Endothelial cell of umbilical vein (primary cell): ENCODE results near the gene GNB1. TPM values are rescaled to one million over a fixed set of nuclear protein-coding genes. Genes with fewer than 3 reads are reported as not detected.

Experiments
- BruUV-seq: library from RNA; stranded (reverse); fragments of 400-500 nt; replicated peaks from 2 replicates; lab custom pipeline; 2021; lab: Mats Ljungman, UMichigan
- CTCF ChIA-PET: fragments of 300-600, 350-600 bp; sonication (Branson Sonifier 250); formaldehyde crosslinking; loops from one replicate; lab custom pipeline; 2021; ENCODE audit warnings: antibody characterized with exemption, inconsistent platforms; lab: Charles Lee
- POLR2A ChIA-PET: fragments of 300-600, 350-600 bp; sonication (Branson Sonifier 250); formaldehyde crosslinking; loops from one replicate; lab custom pipeline; 2021; ENCODE audit warnings: antibody characterized with exemption, inconsistent platforms; lab: Charles Lee
- DNase-seq: peaks from one replicate; pipeline ENCODE4 v3.0.0-alpha.2; 2011; ENCODE audit warnings: low read depth, low spot score
- FAIRE-seq: peaks from 2 replicates; lab custom pipeline; 2011; peaks lifted over from hg19 to GRCh38; lab: Jason Lieb, UNC
- H2AFZ ChIP-seq: 2 replicates; pipeline ENCODE4 v1.6.0; 2012; ENCODE audit warnings: low read depth, low read length, control low read depth, inconsistent platforms
- H3K27ac ChIP-seq: 2 replicates; pipeline ENCODE4 v1.5.1; 2011; ENCODE audit warnings: low read depth, mild to moderate bottlenecking, control low read depth, low read length, moderate library complexity; ENCODE audit not compliant: insufficient read depth
- H3K27me3 ChIP-seq, 2 experiments: 2 replicates each; pipeline versions ENCODE4 v1.6.0 to v1.6.1; 2011; ENCODE audit warnings: low read length in 2 of 2, mixed read lengths in 1 of 2; ENCODE audit not compliant: control insufficient read depth in 2 of 2, insufficient read depth in 2 of 2
- H3K36me3 ChIP-seq, 2 experiments: 2 replicates in 1 of 2; 3 replicates in 1 of 2; pipeline ENCODE4 v1.5.1; 2011; ENCODE audit warnings: low read length in 2 of 2, mild to moderate bottlenecking in 1 of 2, moderate library complexity in 1 of 2; ENCODE audit not compliant: control insufficient read depth in 2 of 2, insufficient read depth in 2 of 2; ENCODE audit errors: extremely low read depth in 1 of 2
- H3K4me1 ChIP-seq: 3 replicates; pipeline ENCODE4 v1.5.1; 2011; ENCODE audit warnings: mild to moderate bottlenecking, low read length; ENCODE audit not compliant: control insufficient read depth, insufficient read depth; ENCODE audit errors: extremely low read depth
- H3K4me2 ChIP-seq: 2 replicates; pipeline ENCODE4 v1.6.1; 2011; ENCODE audit warnings: low read length, control low read depth, mixed read lengths; ENCODE audit not compliant: insufficient read depth
- H3K4me3 ChIP-seq, 3 experiments: fragments of 200-600 bp in 1 of 3; sonication (generic), shearing (Covaris generic) in 1 of 3; replicated peaks in 1 of 3; 2 replicates each; pipeline ENCODE4 v1.5.1; 2011 to 2016; ENCODE audit warnings: control low read depth in 3 of 3, low read length in 3 of 3, mild to moderate bottlenecking in 2 of 3, inconsistent platforms in 1 of 3, low read depth in 1 of 3, moderate library complexity in 1 of 3; ENCODE audit not compliant: insufficient read depth in 1 of 3
- H3K79me2 ChIP-seq: 2 replicates; pipeline ENCODE4 v1.6.0; 2012; ENCODE audit warnings: low read length, inconsistent platforms; ENCODE audit not compliant: control insufficient read depth, insufficient read depth
- H3K9ac ChIP-seq: replicated peaks from 2 replicates; pipeline ENCODE3; 2011; ENCODE audit warnings: low read length, control low read depth; ENCODE audit not compliant: insufficient read depth; ENCODE audit errors: extremely low read depth
- H3K9me1 ChIP-seq: replicated peaks from 3 replicates; pipeline ENCODE4 v1.6.0; 2011; ENCODE audit warnings: mild to moderate bottlenecking, low read length; ENCODE audit not compliant: control insufficient read depth, insufficient read depth; ENCODE audit errors: extremely low read depth
- H3K9me3 ChIP-seq: replicated peaks from 2 replicates; pipeline ENCODE4 v1.5.1; 2012; ENCODE audit warnings: low read length, inconsistent platforms; ENCODE audit not compliant: control insufficient read depth, insufficient read depth
- H4K20me1 ChIP-seq: replicated peaks from 2 replicates; pipeline ENCODE3; 2011; ENCODE audit warnings: mild to moderate bottlenecking, low read length; ENCODE audit not compliant: control insufficient read depth, insufficient read depth; ENCODE audit errors: extremely low read depth
- EZH2 ChIP-seq: IDR thresholded peaks from 2 replicates; pipeline ENCODE4 v1.6.1; 2012; ENCODE audit warnings: borderline replicate concordance, low read depth, mild to moderate bottlenecking, moderate library complexity, low read length, inconsistent platforms; ENCODE audit not compliant: severe bottlenecking
- FOS ChIP-seq: IDR thresholded peaks from 2 replicates; pipeline ENCODE4 v1.6.1; 2011; ENCODE audit warnings: mild to moderate bottlenecking, low read length, moderate library complexity, borderline replicate concordance; ENCODE audit not compliant: insufficient read depth
- GATA2 ChIP-seq: IDR thresholded peaks from 2 replicates; pipeline ENCODE4 v1.7.0; 2011; ENCODE audit warnings: low read depth, mild to moderate bottlenecking, moderate library complexity, mixed read lengths, low read length; ENCODE audit not compliant: insufficient read length, insufficient read depth
- JUN ChIP-seq: IDR thresholded peaks from 2 replicates; pipeline ENCODE4 v1.6.1; 2011; ENCODE audit warnings: borderline replicate concordance, low read depth; ENCODE audit not compliant: insufficient read length, insufficient read depth
- MYC ChIP-seq: IDR thresholded peaks from one replicate; pipeline ENCODE4 v1.6.1; 2011; ENCODE audit warnings: mild to moderate bottlenecking, low read depth, low read length
- POLR2A ChIP-seq: IDR thresholded peaks from 2 replicates; pipeline ENCODE4 v1.6.1; 2012; ENCODE audit warnings: low read depth, mild to moderate bottlenecking, control low read depth, low read length
- POLR2AphosphoS5 ChIP-seq: IDR thresholded peaks from 2 replicates; pipeline ENCODE4 v1.6.1; 2012; ENCODE audit warnings: low read depth, mild to moderate bottlenecking, control low read depth, low read length, moderate library complexity; ENCODE audit not compliant: insufficient read depth
- dilution Hi-C: fragments of 300-500 bp; cut with MboI; formaldehyde crosslinking; loops from one replicate; pipeline ENCODE4 v1.15.0; 2019; ENCODE audit warnings: low sequenced_read_pairs; ENCODE audit not compliant: extremely low pct_ligation_motif_present
- intact Hi-C: fragments of 100-400 bp; cut with micrococcal nuclease; formaldehyde crosslinking; loops from one replicate; pipeline ENCODE4 v1.10.0; 2022
- polyA plus RNA-seq, 4 experiments: library from polyadenylated mRNA; depleted of rRNA in 3 of 4; stranded (reverse) in 3 of 4; unstranded in 1 of 4; fragments of >200 nt; gene quantifications; 2 replicates each; pipeline versions ENCODE4 v1.2.1 to v1.2.3, GENCODE V29; 2011 to 2012; ENCODE audit warnings: missing spikeins in 1 of 4
- total RNA-seq: library from RNA; stranded (reverse); gene quantifications from 2 replicates; pipeline ENCODE4 v1.2.3, GENCODE V29; 2021
- TF ChIP-seq, protein P1 (sequence below), 2 donors: IDR thresholded peaks; 1 replicate in 1 of 2; 2 replicates in 1 of 2; pipeline ENCODE4 v1.5.1; 2011; ENCODE audit warnings: low read length in 2 of 2, mild to moderate bottlenecking in 2 of 2, moderate library complexity in 2 of 2, control low read depth in 1 of 2, inconsistent platforms in 1 of 2, low read depth in 1 of 2; ENCODE audit not compliant: insufficient read depth in 1 of 2; ENCODE audit errors: extremely low read depth in 1 of 2
- TF ChIP-seq, protein P2 (sequence below): IDR thresholded peaks from 2 replicates; pipeline ENCODE4 v1.6.1; 2011; ENCODE audit not compliant: insufficient read depth, insufficient read length

The GNB1 gene
- total and polyA plus RNA-seq, 2 donors (not counting 3 experiments of a cell fraction or from before 2014, with no cell fraction given) = 501 to 529 TPM

DNA sequence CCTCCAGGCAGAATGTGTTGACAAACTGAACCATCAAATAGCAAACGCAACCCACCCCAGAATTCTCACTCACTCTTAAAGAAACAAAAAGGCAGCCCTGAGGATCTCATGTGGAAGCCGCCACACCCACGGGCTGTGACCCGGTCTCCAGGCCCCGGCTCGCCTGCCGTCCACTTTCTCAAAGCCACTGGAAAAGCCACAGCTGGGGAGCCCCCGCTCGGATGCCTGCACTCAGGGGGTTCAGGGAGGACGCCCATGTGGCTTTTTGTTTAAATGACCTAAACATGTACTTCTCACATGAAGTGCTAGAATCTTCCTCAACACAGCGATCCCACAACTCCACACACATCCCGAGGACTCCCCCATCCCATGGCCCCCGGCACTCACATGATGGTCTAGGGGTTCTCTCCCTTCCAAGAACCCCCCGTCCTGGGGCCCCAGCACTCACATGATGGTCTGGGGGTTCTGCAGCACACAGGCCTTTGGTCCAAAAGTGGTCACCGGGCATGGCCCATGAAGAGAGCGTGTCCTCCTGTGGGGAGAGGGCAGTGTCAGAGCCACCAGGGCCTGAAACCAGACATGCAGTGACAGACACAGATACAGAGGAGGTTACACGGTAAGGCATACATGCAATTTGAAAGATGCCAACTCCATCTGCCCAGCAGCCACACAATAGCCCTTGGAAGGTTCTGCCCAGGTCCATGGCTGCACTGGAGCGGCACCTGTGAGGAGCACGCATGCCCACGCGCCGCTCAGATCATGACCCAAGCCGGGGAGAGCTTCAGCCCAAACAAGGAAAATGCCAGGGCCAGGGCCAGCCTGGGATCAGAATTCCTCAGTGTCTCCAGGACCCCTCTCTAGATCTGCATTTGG, 129.1 kb downstream of the GNB1 start:
- Histone ChIP-seq H3K27ac (no peak overlapping the region), H2AFZ (no peak overlapping the region), H3K4me2 (no peak overlapping the region), H3K4me3 (no peak overlapping the region), H3K4me1 (no peaks in the 10 kb centered on the region), H3K79me2 (peaks cover 17% of the 10 kb centered on the region), H3K36me3 (peaks cover 0 to 35% of the 10 kb centered on the region in 2 experiments), H3K27me3 (no peaks in the 10 kb centered on the region), H3K9ac (no peak overlapping the region), H3K9me3 (no peaks in the 10 kb centered on the region), H4K20me1 (no peaks in the 10 kb centered on the region), H3K9me1 (no peaks in the 10 kb centered on the region)
- CTCF ChIA-PET = no interaction called here
- FAIRE-seq (no peak), DNase-seq (no peak)
- BruUV-seq = no TSS peak
- TF ChIP-seq POLR2A (no peak), JUN (no peak), FOS (no peak), MYC (no peak), EZH2 (no peak), POLR2AphosphoS5 (no peak), GATA2 (no peak)
- TF ChIP-seq, protein P1, sequence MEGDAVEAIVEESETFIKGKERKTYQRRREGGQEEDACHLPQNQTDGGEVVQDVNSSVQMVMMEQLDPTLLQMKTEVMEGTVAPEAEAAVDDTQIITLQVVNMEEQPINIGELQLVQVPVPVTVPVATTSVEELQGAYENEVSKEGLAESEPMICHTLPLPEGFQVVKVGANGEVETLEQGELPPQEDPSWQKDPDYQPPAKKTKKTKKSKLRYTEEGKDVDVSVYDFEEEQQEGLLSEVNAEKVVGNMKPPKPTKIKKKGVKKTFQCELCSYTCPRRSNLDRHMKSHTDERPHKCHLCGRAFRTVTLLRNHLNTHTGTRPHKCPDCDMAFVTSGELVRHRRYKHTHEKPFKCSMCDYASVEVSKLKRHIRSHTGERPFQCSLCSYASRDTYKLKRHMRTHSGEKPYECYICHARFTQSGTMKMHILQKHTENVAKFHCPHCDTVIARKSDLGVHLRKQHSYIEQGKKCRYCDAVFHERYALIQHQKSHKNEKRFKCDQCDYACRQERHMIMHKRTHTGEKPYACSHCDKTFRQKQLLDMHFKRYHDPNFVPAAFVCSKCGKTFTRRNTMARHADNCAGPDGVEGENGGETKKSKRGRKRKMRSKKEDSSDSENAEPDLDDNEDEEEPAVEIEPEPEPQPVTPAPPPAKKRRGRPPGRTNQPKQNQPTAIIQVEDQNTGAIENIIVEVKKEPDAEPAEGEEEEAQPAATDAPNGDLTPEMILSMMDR (IDR thresholded peaks at IDR 0.05; ENCODE audit: extremely low read depth in 1 of 2, insufficient read depth in 1 of 2, low read depth in 1 of 2, low read length in 2 of 2) = no peak
- TF ChIP-seq, protein P2, sequence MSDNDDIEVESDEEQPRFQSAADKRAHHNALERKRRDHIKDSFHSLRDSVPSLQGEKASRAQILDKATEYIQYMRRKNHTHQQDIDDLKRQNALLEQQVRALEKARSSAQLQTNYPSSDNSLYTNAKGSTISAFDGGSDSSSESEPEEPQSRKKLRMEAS = no peak
- POLR2A ChIA-PET = no interaction called here
- intact Hi-C loops (no loop called here), dilution Hi-C loops (no loop called here)
